SH-SY5Y (cell line): Measurements from ENCODE around the gene HTRA3.

Experiments
- GATA2 ChIP-seq: IDR thresholded peaks from 2 replicates; pipeline ENCODE4 v1.6.1; 2011; ENCODE audit warnings: mild to moderate bottlenecking, low read depth, low read length
- GATA3 ChIP-seq: IDR thresholded peaks from 2 replicates; pipeline ENCODE4 v1.6.1; 2011; ENCODE audit warnings: low read depth, mild to moderate bottlenecking, low read length, moderate library complexity

DNA sequence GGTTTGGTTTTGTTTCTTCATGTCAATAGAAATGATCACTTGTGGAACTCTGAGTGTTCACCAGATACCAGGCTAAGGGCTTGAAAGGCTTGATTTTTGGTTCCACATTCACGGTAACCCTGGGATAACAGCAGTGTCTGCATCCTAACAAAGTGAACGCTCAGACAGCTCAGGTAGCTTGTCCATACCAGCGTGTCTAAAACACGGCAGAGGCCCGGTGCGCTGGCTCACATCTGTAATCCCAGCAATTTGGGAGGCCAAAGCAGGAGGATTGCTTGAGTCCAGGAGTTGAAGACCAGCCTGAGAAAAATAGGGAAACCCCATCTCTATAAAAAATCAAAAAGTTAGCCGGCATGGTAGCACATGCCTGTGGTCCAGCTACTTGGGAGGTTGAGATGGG, 49.0 kb downstream of the HTRA3 start:
- no peak for TF ChIP-seq GATA2
- TF ChIP-seq GATA3: no peak
